Activated naive CD4-positive, alpha-beta T cell treated with anti-CD3 and anti-CD28 coated beads, Interleukin-2, amount 50 U/mL, for 24 hours (primary cell): ENCODE measurements around the gene EXOC4.
A peak's percentile ranks its signal among the peaks of the same experiment; 100 is the strongest.

Source experiments
- H3K27ac Mint-ChIP-seq: one replicate; pipeline ENCODE4 v1.8.0; 2021; ENCODE audit warnings: mild to moderate bottlenecking, mixed read lengths
- H3K27me3 Mint-ChIP-seq: one replicate; pipeline ENCODE4 v1.8.0; 2021; ENCODE audit warnings: mixed read lengths
- H3K36me3 Mint-ChIP-seq: one replicate; pipeline ENCODE4 v1.8.0; 2021; ENCODE audit warnings: mixed read lengths
- H3K4me1 Mint-ChIP-seq: one replicate; pipeline ENCODE4 v1.8.0; 2021; ENCODE audit warnings: mixed read lengths
- H3K4me3 Mint-ChIP-seq: one replicate; pipeline ENCODE4 v1.8.0; 2021; ENCODE audit warnings: mild to moderate bottlenecking, mixed read lengths
- H3K9me3 Mint-ChIP-seq: one replicate; pipeline ENCODE4 v1.8.0; 2021; ENCODE audit warnings: mixed read lengths

Gene EXOC4

DNA sequence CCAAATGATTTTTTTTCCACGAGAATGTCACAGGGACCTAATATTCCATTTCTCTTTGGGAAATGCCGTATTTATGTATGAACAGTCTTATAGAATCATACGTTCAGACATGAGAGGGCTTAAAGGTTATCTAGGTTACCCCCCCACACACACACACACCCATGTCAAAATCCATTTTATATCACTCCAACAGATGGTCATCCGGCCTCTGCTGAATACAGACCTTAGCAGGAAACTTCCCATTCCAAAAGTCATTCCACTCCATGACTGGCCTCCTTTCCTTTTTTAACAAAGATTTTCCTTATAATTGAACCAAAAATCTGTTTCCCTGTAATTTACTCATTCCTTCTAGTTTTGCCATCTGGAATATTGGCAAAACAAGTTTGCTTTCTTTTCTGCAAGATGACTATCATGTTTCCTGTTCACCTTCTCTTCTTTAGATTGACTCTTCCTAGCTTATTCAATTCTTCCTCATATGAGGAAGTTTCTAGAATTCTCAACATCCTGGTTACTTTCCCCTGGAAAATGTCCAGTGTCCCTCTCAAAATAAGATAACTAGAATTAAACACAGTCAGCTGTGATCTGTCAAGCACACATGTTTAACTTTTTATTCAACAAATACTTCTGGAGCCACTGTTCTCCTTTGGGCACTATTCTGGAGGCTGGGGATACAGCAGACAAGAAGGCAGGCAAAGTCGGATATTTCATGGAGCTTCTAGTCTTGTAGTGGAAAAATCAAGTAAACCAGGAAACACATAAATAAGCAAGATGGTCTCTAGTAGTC is 597.8 kb downstream of the EXOC4 start:
- Mint-ChIP-seq H3K4me3 (no peak overlapping the region), H3K4me1 (no peaks in the 10 kb centered on the region), H3K27me3 (no peaks in the 10 kb centered on the region), H3K27ac (no peak overlapping the region), H3K9me3 (no peaks in the 10 kb centered on the region), H3K36me3 (peaks cover 7% of the 10 kb centered on the region)

DNA sequence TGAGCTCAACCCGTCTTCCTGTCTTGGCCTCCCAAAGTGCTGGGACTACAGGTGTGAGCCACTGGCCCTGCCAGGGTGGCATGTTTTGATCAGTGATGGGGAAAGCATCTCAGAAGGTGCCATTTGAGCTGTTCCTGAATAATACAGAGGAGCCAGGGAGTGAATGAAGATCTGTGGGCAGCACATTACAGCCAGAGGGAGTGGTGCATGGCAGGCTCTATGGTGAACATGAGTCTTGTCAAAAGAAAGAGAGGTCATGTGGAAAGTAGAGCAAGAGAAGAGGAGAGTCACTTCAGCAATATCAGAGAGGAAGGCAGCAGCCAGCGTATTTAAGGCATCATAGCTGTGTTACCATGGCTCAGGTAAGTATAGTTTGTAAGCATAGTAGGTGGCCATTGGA is 598.5 kb downstream of the EXOC4 start:
- no peaks in the 10 kb centered on the region for H3K4me1 Mint-ChIP-seq
- no peak overlapping the region for H3K27ac Mint-ChIP-seq
- H3K27me3 Mint-ChIP-seq, result no peaks in the 10 kb centered on the region
- no peak overlapping the region for H3K4me3 Mint-ChIP-seq
- peaks cover 7% of the 10 kb centered on the region for H3K36me3 Mint-ChIP-seq
- H3K9me3 Mint-ChIP-seq, result no peaks in the 10 kb centered on the region

DNA sequence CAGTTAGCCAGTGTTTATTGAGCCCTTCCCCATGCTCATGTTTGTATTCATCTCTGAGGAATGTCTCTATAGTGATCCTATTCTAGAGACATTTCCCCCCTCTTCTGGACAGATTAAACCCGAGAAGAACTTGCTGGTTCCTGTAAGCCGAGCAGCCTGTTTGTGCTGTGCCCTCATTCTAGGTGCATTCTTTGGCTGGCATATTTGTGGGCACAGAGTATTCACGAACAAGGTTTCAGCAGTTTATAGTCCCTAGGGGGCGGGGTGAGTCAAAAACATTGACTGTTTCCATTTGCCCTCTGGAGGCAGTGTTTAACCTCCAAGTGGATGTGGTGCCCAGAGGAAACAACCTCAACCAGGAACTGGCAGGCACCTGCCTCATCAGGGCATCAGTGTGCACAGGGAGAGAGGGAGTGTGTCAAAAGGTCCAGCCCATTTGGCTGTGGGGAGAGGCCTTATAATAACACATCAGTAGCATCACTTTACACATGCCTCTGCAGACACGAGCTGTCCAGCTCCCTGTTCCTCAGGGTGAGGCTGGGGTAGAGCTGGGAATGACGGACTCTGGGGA is 600.9 kb downstream of the EXOC4 start:
- Mint-ChIP-seq H3K36me3 (peaks cover 9% of the 10 kb centered on the region), H3K4me3 (no peak overlapping the region), H3K27me3 (no peaks in the 10 kb centered on the region), H3K9me3 (no peaks in the 10 kb centered on the region), H3K4me1 (no peaks in the 10 kb centered on the region), H3K27ac (no peak overlapping the region)

DNA sequence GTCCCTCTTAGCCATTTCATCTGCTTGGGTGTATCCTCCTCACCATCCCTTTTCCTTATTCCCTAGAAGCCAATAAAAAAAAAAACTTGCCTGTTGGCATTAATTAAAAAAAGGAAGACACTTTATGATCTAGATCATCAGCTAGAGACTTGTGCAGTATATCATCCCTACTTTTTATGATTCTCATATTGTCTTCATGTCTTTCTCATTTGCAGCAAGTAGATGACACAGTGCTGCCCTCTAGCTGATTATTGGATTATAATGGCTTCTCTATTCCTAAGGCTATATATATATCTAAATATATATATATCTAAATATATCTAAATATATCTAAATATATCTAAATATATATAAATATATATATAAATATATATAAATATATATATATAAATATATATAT is 601.9 kb downstream of the EXOC4 start:
- no peak overlapping the region for H3K27ac Mint-ChIP-seq
- H3K36me3 Mint-ChIP-seq, result peaks cover 12% of the 10 kb centered on the region
- H3K4me3 Mint-ChIP-seq, result no peak overlapping the region
- no peaks in the 10 kb centered on the region for H3K9me3 Mint-ChIP-seq
- no peaks in the 10 kb centered on the region for H3K4me1 Mint-ChIP-seq
- no peaks in the 10 kb centered on the region for H3K27me3 Mint-ChIP-seq

DNA sequence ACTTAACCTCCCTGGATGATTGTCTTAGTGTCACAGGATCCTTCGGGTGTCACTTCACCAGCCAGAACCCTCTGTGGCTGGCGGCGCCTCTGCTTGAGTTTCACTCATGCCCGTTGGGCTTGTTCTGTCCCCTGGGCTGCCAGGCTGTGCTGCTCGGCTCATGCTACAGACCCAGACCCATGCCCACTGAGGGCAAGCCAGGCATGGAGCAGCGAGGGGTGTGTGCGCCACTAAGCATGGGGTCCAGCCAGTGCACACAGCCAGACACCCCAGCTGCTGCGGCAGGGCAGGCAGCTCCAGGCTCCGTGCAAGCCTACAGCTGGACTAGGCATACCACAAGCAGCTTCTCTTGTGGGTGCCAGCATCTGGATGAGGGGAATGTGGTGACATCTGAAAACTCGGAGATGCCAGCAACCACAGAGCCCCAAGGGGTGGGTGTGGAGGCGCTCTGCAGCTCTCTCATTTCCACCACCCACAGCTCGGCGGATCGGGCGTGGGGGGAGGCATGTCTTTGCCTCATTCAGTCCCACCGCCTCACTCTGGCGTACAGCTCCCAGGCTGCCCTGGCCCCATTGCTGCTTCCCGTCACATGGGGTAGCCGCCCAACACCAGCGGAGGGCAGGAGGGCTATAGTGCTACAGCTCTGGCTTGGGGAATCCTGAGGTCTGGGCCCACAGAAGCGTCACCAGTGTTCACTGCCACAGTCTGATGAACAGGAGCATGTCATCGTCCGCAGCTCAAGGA is 604.7 kb downstream of the EXOC4 start:
- Mint-ChIP-seq H3K27me3 (no peaks in the 10 kb centered on the region), H3K4me3 (no peak overlapping the region), H3K27ac (no peak overlapping the region), H3K4me1 (no peaks in the 10 kb centered on the region), H3K9me3 (no peaks in the 10 kb centered on the region), H3K36me3 (peaks cover 9% of the 10 kb centered on the region)

DNA sequence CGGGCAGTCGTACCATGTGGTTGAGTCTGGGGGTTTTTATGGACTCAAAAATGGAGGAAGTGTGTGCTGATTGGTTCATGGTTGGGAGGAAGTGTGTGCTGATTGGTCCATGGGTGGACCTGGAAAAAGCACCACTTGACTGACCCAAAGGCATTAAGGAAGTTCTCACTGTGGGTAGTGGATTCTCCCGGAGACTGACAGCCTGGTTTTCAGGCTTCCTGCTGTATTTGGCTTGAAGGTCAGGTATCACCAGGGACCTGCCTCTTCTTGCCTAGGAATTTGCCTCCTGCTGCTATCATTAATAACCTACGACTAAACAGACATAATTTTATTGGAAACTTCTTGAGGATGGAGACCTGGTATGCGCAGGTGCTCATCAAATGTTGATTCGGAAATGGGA is 605.4 kb downstream of the EXOC4 start:
- H3K4me3 Mint-ChIP-seq, result no peak overlapping the region
- H3K36me3 Mint-ChIP-seq, result peaks cover 9% of the 10 kb centered on the region
- no peaks in the 10 kb centered on the region for H3K9me3 Mint-ChIP-seq
- no peak overlapping the region for H3K27ac Mint-ChIP-seq
- no peaks in the 10 kb centered on the region for H3K4me1 Mint-ChIP-seq
- H3K27me3 Mint-ChIP-seq, result no peaks in the 10 kb centered on the region

DNA sequence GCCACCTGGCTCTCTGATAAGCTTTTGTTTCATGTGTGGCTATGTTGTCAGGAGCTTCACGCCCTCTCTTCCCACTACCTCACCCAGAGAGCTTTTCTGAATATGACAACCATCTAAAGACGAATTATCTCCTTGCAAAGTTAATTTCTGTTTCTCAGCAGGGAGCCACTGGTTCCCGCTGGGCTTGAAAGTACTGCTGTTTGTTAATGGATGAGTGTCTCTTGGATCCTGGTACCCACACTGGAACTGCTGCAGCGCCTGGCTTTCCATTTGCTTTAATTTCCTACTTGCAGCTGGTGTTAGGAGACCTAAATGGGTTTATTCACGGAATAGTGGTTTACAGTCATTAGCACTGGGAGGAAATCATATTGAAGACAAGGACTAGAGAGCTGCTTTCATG is 606.4 kb downstream of the EXOC4 start:
- H3K9me3 Mint-ChIP-seq, result no peaks in the 10 kb centered on the region

DNA sequence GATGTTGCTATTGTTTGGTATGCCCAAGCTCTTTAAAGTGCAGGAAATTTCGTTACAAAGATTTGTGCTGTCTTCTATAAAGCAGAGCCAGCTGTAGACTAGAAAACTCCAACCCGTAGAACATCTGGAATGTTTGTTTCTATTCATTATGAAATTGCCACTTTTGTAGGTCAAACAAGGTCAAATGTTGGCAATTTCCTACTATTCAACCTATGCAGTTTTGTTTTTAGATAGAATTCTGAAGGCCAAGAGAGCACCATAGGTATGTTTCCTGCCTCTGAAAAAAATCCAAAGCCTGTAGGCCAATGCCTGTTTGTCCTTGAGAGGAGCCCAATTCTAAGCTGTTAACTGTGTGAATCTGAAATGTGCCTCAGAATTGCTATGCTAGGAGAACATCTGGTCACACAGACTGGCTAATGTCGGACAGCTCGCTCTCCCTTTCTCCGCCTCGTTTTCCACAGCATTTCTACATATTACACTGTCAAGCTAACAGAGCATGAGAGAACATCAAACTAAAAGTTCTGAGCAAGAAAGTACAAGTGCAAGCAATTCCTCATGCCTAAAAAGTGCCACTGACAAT is 607.1 kb downstream of the EXOC4 start:
- H3K27me3 Mint-ChIP-seq, result no peaks in the 10 kb centered on the region
- H3K9me3 Mint-ChIP-seq, result no peaks in the 10 kb centered on the region
- no peaks in the 10 kb centered on the region for H3K4me1 Mint-ChIP-seq
- peak overlapping the region; percentile 32 for H3K27ac Mint-ChIP-seq
- H3K4me3 Mint-ChIP-seq, result no peak overlapping the region
- peaks cover 9% of the 10 kb centered on the region for H3K36me3 Mint-ChIP-seq

More for the DNA sequence above, 606.4 kb downstream of the EXOC4 start:
- Mint-ChIP-seq H3K27ac (no peak overlapping the region), H3K27me3 (no peaks in the 10 kb centered on the region), H3K4me1 (no peaks in the 10 kb centered on the region), H3K4me3 (no peak overlapping the region), H3K36me3 (peaks cover 9% of the 10 kb centered on the region)

DNA sequence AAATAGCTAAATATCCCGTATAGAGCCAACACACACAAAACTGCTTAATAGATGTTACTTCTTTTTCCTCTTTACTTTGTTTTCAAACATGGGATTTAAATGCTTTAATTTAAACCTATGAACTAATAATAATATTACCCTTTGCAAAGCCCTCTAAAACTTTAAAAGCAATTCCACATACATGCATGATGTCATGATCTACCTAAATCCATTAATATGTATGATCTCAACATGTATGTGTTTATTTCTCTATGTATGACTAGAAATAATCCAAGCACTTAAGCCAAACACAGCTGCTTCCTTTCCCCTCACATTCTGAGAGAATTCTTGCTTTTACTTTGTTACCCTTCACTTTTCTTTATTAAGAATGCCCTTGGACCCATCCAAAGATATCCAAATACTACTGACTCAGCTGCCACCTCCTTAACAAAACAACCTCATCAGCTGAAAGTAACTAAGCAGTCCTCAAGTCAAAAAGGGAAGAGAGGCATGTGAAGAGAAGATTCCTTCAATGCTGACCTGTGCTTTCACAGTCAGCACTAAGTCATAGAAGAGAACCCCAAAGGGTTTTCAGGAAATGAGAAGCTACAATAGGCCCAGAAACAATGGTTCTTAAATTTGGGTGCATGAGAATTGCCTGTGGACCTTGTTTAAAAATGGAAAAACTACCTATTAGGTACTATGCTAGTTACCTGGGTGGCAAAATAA is 607.9 kb downstream of the EXOC4 start:
- no peak overlapping the region for H3K4me3 Mint-ChIP-seq
- peaks cover 9% of the 10 kb centered on the region for H3K36me3 Mint-ChIP-seq

DNA sequence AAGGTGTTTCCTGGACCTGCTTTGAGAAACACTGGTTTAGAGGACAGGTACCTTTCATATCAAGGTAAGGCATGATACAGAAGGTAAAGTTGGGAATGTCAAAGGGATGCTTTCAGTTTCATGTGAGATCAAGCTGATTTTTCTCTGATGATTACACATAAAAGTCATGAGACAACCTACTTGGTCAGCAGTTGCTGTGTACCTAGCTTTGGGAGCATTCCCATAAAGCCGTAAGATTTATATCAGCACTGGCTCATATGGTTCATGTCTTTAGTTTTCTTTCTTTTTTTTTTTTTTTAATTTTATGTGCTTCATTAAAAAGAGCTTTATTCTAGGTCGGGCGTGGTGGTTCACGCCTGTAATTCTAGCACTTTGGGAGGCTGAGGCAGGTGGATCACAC is 609.0 kb downstream of the EXOC4 start:
- Mint-ChIP-seq H3K36me3 (peaks cover 11% of the 10 kb centered on the region), H3K4me3 (no peak overlapping the region), H3K27me3 (no peaks in the 10 kb centered on the region), H3K27ac (no peak overlapping the region), H3K4me1 (no peaks in the 10 kb centered on the region), H3K9me3 (no peaks in the 10 kb centered on the region)

More for the DNA sequence above, 607.9 kb downstream of the EXOC4 start:
- Mint-ChIP-seq H3K27ac (no peak overlapping the region), H3K27me3 (no peaks in the 10 kb centered on the region), H3K9me3 (no peaks in the 10 kb centered on the region), H3K4me1 (no peaks in the 10 kb centered on the region)

DNA sequence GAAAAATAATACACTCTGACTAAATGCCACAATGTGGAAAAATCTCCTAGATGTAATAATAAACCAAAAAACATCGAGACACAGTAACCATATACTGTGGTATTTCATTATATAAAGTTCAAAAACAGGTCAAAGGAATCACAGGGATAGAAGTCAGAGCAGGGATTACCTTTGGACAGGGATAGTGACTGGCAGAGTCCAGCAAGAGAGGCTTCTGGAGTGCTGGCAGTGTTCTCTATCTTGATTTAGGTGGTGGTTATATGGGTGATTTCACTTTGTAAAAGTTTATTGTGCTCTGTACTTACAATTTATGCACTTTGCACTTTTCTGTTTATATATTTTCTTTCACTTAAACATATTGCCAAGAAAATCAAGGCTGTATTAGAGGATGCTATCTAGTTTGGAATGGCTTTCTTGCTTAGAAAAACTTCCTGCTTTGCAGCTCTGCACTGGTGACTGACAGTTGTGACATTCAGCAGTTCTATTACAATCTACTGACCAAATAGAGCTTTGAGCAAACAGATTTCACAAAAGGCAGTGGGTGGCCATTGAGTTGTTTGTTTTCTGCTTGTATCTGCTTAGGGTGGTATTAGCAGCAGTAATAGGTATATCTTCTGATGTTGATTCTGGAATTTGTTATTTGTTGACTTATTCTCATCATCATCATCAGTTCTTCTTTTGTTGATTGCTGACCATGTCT is 610.6 kb downstream of the EXOC4 start:
- Mint-ChIP-seq H3K4me1 (no peaks in the 10 kb centered on the region), H3K4me3 (no peak overlapping the region), H3K36me3 (peaks cover 9% of the 10 kb centered on the region), H3K27ac (no peak overlapping the region), H3K27me3 (no peaks in the 10 kb centered on the region), H3K9me3 (no peaks in the 10 kb centered on the region)

DNA sequence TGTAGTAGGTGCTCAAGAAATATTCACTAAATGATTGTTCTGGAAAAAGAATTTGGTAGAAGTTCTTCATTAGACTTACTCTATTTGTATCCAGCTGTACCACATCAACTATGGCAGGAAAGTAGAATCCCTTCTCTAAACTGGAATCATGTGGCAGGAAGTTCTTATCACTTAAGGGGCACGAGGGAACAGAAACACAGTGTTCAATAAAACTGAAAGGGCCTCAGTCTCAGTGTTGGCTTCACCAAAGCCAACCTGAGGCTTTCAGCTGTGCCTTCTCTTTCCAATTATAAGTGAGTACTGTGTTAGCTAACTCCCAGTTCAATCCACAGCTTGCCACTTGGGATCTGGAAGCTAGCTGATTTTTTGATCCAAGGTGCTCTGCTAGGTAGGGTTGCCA is 616.7 kb downstream of the EXOC4 start:
- H3K36me3 Mint-ChIP-seq, result peaks cover 11% of the 10 kb centered on the region
- no peaks in the 10 kb centered on the region for H3K27me3 Mint-ChIP-seq
- no peak overlapping the region for H3K27ac Mint-ChIP-seq
- H3K4me1 Mint-ChIP-seq, result peaks cover 48% of the 10 kb centered on the region
- no peaks in the 10 kb centered on the region for H3K9me3 Mint-ChIP-seq
- H3K4me3 Mint-ChIP-seq, result no peak overlapping the region

DNA sequence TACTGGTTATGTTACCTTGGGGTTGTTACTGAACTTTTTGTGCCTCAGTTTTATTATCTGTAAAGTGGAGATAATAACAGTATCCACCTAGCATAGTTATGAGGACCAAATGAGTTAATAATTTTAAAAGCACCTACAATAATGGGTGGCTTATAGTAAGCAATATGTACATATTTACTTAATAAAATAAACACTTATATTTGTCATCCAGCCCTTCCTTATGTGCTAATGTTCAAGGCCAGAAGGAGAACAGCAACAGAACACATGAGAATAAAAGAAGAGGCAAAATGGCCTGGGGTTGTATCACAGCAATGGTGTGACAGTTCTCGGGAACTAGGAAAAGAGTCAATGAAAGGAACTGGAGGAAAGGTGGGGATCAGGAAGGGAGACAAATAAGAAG is 618.9 kb downstream of the EXOC4 start:
- Mint-ChIP-seq H3K36me3 (peaks cover 10% of the 10 kb centered on the region), H3K4me1 (peaks cover 58% of the 10 kb centered on the region), H3K4me3 (no peak overlapping the region), H3K9me3 (no peaks in the 10 kb centered on the region), H3K27ac (no peak overlapping the region), H3K27me3 (no peaks in the 10 kb centered on the region)

DNA sequence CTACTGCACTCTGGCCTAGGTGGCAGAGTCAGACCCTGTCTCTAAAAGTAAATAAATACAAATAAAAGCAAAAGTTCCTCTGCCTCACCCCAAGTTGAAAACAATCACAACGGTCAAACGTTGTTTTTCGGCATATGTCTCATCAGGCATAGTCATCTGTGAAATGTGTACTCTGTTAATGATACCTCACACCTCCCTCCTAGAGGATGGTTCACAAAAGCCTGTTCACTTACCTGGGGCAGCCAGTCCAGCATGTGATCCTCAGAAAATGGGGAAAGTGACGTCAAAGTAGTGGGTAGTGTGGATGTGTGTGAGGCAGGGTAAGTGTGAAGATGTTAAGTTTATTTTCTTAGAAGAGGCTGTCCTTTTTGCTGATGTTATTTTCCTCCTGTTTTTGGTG is 620.3 kb downstream of the EXOC4 start:
- H3K36me3 Mint-ChIP-seq, result peaks cover 13% of the 10 kb centered on the region
- no peak overlapping the region for H3K27ac Mint-ChIP-seq
- no peaks in the 10 kb centered on the region for H3K27me3 Mint-ChIP-seq
- peaks cover 58% of the 10 kb centered on the region for H3K4me1 Mint-ChIP-seq
- no peaks in the 10 kb centered on the region for H3K9me3 Mint-ChIP-seq
- no peak overlapping the region for H3K4me3 Mint-ChIP-seq

DNA sequence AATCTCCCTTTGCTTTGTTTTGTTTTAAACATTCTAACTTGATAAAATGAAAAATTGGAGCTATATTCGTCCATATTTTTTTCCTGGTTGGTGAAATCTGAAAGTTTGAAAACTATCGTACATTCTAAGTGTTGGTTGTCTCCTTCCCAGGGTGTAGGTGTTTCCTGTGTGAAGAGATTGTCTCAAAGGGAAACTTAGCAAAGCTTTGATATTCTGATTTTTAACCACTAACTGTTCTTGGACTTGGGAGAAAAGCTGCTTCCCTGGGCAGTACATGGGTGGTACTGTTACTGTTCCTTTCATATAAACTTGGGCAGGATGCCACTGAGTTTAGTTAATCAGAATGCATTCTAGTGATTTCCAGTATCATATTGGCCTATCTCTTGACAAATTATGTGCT is 620.8 kb downstream of the EXOC4 start:
- H3K9me3 Mint-ChIP-seq, result no peaks in the 10 kb centered on the region
- no peaks in the 10 kb centered on the region for H3K27me3 Mint-ChIP-seq
- H3K36me3 Mint-ChIP-seq, result peaks cover 15% of the 10 kb centered on the region
- H3K27ac Mint-ChIP-seq, result no peak overlapping the region
- H3K4me3 Mint-ChIP-seq, result no peak overlapping the region
- peaks cover 58% of the 10 kb centered on the region for H3K4me1 Mint-ChIP-seq
